CD4-positive, alpha-beta T cell (primary cell): ENCODE data around the gene OTULINL. TPM values are rescaled to one million over a fixed set of nuclear protein-coding genes. Genes with fewer than 3 reads are reported as not detected.

Experiments used
- ATAC-seq: fragments of 200-7000 bp; cut with Tn5 transposase; one replicate; pipeline ENCODE4 v1.10.0; 2022; ENCODE audit warnings: mild to moderate bottlenecking; ENCODE audit not compliant: poor library complexity
- CTCF ChIA-PET: fragments of 350-600 bp; sonication (Branson Sonifier 250); formaldehyde crosslinking; loops from one replicate; lab custom pipeline; 2021; ENCODE audit warnings: antibody characterized with exemption, inconsistent platforms; lab: Charles Lee
- POLR2A ChIA-PET: fragments of 350-600 bp; sonication (Branson Sonifier 250); formaldehyde crosslinking; loops from one replicate; lab custom pipeline; 2021; ENCODE audit warnings: antibody characterized with exemption, inconsistent platforms; lab: Charles Lee
- DNase-seq, 14 experiments: peaks; one replicate each; pipeline ENCODE4 v3.0.0-alpha.2; 2013 to 2020; ENCODE audit warnings: mixed read lengths in 2 of 14
- H3K27ac ChIP-seq, 2 donors: one replicate each; pipeline versions ENCODE4 v1.5.1 to v1.7.0; 2013; ENCODE audit warnings: low read length in 2 of 2, low read depth in 1 of 2, mild to moderate bottlenecking in 1 of 2
- H3K27me3 ChIP-seq, 2 experiments: 1 replicate in 1 of 2; 2 replicates in 1 of 2; pipeline versions ENCODE4 v1.6.1 to v1.7.0; 2013; ENCODE audit warnings: low read length in 2 of 2, control low read depth in 1 of 2, mild to moderate bottlenecking in 1 of 2, moderate library complexity in 1 of 2; ENCODE audit not compliant: insufficient read depth in 2 of 2, control insufficient read depth in 1 of 2
- H3K36me3 ChIP-seq: one replicate; pipeline ENCODE4 v1.6.1; 2013; ENCODE audit warnings: low read length, control low read depth; ENCODE audit not compliant: insufficient read depth
- H3K4me1 ChIP-seq: one replicate; pipeline ENCODE4 v1.6.1; 2013; ENCODE audit warnings: low read length, control low read depth; ENCODE audit not compliant: insufficient read depth
- H3K4me3 ChIP-seq: one replicate; pipeline ENCODE4 v1.5.1; 2013; ENCODE audit warnings: mild to moderate bottlenecking, low read length, moderate library complexity
- H3K9me3 ChIP-seq, 2 experiments: 1 replicate in 1 of 2; 2 replicates in 1 of 2; pipeline versions ENCODE4 v1.6.1 to v1.7.0; 2013; ENCODE audit warnings: low read length in 2 of 2, mild to moderate bottlenecking in 2 of 2, control low read depth in 1 of 2, moderate library complexity in 1 of 2; ENCODE audit not compliant: control insufficient read depth in 1 of 2, insufficient read depth in 1 of 2
- H3K27ac Mint-ChIP-seq: one replicate; pipeline ENCODE4 v1.8.0; 2020; ENCODE audit warnings: mixed read lengths
- H3K27me3 Mint-ChIP-seq: one replicate; pipeline ENCODE4 v1.8.0; 2021; ENCODE audit warnings: mixed read lengths
- H3K36me3 Mint-ChIP-seq: one replicate; pipeline ENCODE4 v1.8.0; 2021; ENCODE audit warnings: low read depth, mixed read lengths
- H3K4me1 Mint-ChIP-seq: one replicate; pipeline ENCODE4 v1.8.0; 2021; ENCODE audit warnings: low read depth, mixed read lengths
- H3K4me3 Mint-ChIP-seq: one replicate; pipeline ENCODE4 v1.8.0; 2020; ENCODE audit warnings: mild to moderate bottlenecking, mixed read lengths
- H3K9me3 Mint-ChIP-seq: one replicate; pipeline ENCODE4 v1.8.0; 2020; ENCODE audit warnings: mixed read lengths
- intact Hi-C, 2 experiments: fragments of 100-400 bp; cut with DNase I in 1 of 2; cut with micrococcal nuclease in 1 of 2; formaldehyde crosslinking; loops; one replicate each; pipeline versions ENCODE4 v1.15.1 to v1.9.0; 2023 to 2025; cut with DNase I, micrococcal nuclease
- total RNA-seq, 174 experiments: library from RNA in 2 of 174; stranded (reverse) in 2 of 174; gene quantifications; one replicate each; pipeline ENCODE4 v1.2.3 and lab custom pipeline; 2021 to 2026
- TF ChIP-seq, protein P1 (sequence below): fragments of 200-600 bp; IDR thresholded peaks from one replicate; pipeline ENCODE4 v1.8.0; 2022; ENCODE audit warnings: antibody characterized with exemption, mild to moderate bottlenecking

The OTULINL gene
- total RNA-seq, 2 experiments from 2014 or later, result 55.6 to 60.9 TPM

DNA sequence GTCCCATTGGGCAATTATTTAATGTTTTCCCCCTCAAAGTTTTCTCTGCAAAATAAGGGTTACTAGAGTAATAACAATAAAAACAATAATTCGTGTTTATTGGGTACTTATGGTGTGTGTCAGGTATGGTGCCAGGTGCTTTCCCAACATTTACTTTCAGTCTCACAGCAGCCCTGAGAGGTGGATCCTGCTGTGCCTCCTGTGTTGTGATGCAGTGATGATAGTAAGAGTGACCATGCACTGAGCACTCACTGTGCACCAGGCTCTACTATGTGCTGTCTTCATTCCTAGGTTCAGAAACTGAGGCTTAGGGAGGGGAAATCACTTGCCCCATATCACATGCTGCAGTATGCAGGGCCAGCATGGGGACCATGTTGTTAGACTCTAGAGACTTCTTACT is 15.5 kb downstream of the OTULINL start:
- H3K4me1 ChIP-seq, result peaks cover 57% of the 10 kb centered on the region
- H3K27me3 ChIP-seq, result no peaks in the 10 kb centered on the region
- H3K27ac Mint-ChIP-seq, result no peak overlapping the region
- H3K27ac ChIP-seq, result no peak overlapping the region
- no peaks in the 10 kb centered on the region for H3K9me3 ChIP-seq
- peaks cover 6% of the 10 kb centered on the region for H3K36me3 ChIP-seq
- H3K9me3 Mint-ChIP-seq, result no peaks in the 10 kb centered on the region
- H3K36me3 Mint-ChIP-seq, result peaks cover 21% of the 10 kb centered on the region
- ChIA-PET CTCF (no interaction called here), POLR2A (interaction anchor here (2.6 kb wide), 1 partner anchor 15 kb away, joined by 15 read pairs; the partner anchor contains the start of gene OTULINL)
- peaks cover 78% of the 10 kb centered on the region for H3K4me1 Mint-ChIP-seq
- H3K4me3 ChIP-seq, result no peak overlapping the region
- peak overlapping the region; percentile 36 for H3K4me3 Mint-ChIP-seq
- ATAC-seq, result no peak
- intact Hi-C loops, result loop anchor here (2.0 to 5.0 kb wide), 2 partner anchors 18 to 200 kb away; no protein-coding TSS in a partner anchor
- no peaks in the 10 kb centered on the region for H3K27me3 Mint-ChIP-seq
- TF ChIP-seq, protein P1, sequence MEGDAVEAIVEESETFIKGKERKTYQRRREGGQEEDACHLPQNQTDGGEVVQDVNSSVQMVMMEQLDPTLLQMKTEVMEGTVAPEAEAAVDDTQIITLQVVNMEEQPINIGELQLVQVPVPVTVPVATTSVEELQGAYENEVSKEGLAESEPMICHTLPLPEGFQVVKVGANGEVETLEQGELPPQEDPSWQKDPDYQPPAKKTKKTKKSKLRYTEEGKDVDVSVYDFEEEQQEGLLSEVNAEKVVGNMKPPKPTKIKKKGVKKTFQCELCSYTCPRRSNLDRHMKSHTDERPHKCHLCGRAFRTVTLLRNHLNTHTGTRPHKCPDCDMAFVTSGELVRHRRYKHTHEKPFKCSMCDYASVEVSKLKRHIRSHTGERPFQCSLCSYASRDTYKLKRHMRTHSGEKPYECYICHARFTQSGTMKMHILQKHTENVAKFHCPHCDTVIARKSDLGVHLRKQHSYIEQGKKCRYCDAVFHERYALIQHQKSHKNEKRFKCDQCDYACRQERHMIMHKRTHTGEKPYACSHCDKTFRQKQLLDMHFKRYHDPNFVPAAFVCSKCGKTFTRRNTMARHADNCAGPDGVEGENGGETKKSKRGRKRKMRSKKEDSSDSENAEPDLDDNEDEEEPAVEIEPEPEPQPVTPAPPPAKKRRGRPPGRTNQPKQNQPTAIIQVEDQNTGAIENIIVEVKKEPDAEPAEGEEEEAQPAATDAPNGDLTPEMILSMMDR, result no peak
- DNase-seq, result no peak

DNA sequence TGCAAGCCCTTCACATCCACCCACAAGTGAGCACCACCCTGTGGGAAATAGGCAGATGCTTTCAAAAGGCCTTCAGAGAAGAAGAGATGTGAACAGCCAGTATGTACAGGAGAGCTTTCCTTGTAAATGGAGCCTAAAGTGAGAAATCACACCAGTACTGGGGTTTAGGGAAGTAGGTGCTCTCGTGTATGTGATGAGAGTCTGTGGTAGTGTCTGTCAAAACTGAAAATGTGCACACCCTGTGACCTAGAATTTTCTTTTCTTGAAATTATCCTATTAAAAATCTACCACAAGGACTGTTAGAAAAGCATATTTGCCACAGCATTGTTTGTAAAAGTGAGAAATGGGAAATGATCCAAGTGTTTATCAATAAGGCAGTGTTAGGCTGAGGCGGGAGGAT is 16.6 kb downstream of the OTULINL start:
- no peak overlapping the region for H3K4me3 Mint-ChIP-seq
- CTCF ChIA-PET, result interaction anchor here (0.6 kb wide), 1 partner anchor 11 kb away, joined by 3 read pairs; no protein-coding TSS in a partner anchor

DNA sequence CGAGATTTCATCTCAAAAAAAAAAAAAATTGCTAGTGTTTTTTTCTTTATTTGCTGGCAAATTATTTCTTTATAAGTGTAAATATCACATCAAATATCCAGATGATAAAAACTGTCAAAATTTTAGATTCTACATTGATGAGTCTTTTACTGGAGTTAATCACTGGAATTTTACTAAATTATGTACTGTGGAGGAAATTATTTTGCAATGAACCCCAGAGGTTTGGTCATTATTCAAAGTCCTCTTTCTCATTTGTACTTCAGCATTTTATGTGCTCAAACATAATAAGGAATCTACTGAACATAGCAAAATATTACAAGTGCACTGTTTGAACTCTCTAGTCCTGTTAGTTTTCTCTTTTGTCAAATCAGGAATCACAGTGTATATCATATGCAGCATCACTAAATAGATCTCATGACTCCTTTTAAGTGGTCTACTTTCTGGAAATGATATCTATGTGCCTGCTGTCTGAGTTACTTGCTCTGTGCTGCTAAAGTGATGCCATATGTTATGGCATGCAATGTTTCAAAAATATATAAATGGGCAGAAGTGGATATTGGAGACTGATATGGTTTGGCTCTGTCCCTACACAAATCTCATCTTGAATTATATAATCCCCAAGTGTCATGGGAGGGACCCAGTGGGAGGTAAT is 18.0 kb downstream of the OTULINL start:
- ChIA-PET POLR2A (interaction anchor here (2.6 kb wide), 1 partner anchor 18 kb away, joined by 15 read pairs; the partner anchor contains the start of gene OTULINL), CTCF (no interaction called here)
- Mint-ChIP-seq H3K27me3 (no peaks in the 10 kb centered on the region), H3K36me3 (peaks cover 46% of the 10 kb centered on the region), H3K27ac (no peak overlapping the region), H3K4me3 (no peak overlapping the region), H3K4me1 (peaks cover 52% of the 10 kb centered on the region), H3K9me3 (no peaks in the 10 kb centered on the region)
- intact Hi-C loops, result loop anchor here in 1 of 2 experiments (5.0 kb wide), 1 partner anchor 202 kb away; no protein-coding TSS in a partner anchor
- Histone ChIP-seq H3K36me3 (peaks cover 28% of the 10 kb centered on the region), H3K9me3 (no peaks in the 10 kb centered on the region), H3K4me1 (peaks cover 36% of the 10 kb centered on the region), H3K27me3 (no peaks in the 10 kb centered on the region), H3K4me3 (no peak overlapping the region), H3K27ac (no peak overlapping the region)
- DNase-seq (no peak), ATAC-seq (no peak)
- TF ChIP-seq, protein P1, result no peak

More for the DNA sequence above, 16.6 kb downstream of the OTULINL start:
- no peak overlapping the region for H3K27ac ChIP-seq
- peaks cover 17% of the 10 kb centered on the region for H3K36me3 ChIP-seq
- intact Hi-C loops, result loop anchor here in 1 of 2 experiments (5.0 kb wide), 1 partner anchor 201 kb away; no protein-coding TSS in a partner anchor
- no peaks in the 10 kb centered on the region for H3K9me3 Mint-ChIP-seq
- POLR2A ChIA-PET, result interaction anchor here (2.6 kb wide), 1 partner anchor 16 kb away, joined by 15 read pairs; the partner anchor contains the start of gene OTULINL
- no peak for DNase-seq
- H3K4me1 Mint-ChIP-seq, result peaks cover 66% of the 10 kb centered on the region
- no peak overlapping the region for H3K4me3 ChIP-seq
- no peak overlapping the region for H3K27ac Mint-ChIP-seq
- no peaks in the 10 kb centered on the region for H3K27me3 Mint-ChIP-seq
- H3K4me1 ChIP-seq, result peaks cover 48% of the 10 kb centered on the region
- no peak for ATAC-seq
- TF ChIP-seq, protein P1, result no peak
- H3K36me3 Mint-ChIP-seq, result peaks cover 32% of the 10 kb centered on the region
- H3K27me3 ChIP-seq, result no peaks in the 10 kb centered on the region
- H3K9me3 ChIP-seq, result no peaks in the 10 kb centered on the region
